Fibroblast of mammary gland (primary cell): ENCODE measurements around the gene CT45A10.
"Not testable (repeated sequence)": the region's sequence is repeated elsewhere in the genome, so short reads cannot be mapped to it uniquely, and the experiment has no call there.

Source experiments
- DNase-seq: peaks from one replicate; pipeline ENCODE4 v3.0.0-alpha.2; 2010; ENCODE audit warnings: low read depth
- H3K4me3 ChIP-seq: 2 replicates; pipeline ENCODE4 v1.5.1; 2011; ENCODE audit warnings: low read depth, mild to moderate bottlenecking, low read length, moderate library complexity; ENCODE audit not compliant: control insufficient read depth
- TF ChIP-seq, protein P1 (sequence below): conservative IDR thresholded peaks from 2 replicates; pipeline ENCODE4 v1.5.1; 2011; ENCODE audit warnings: low read depth, low read length, inconsistent platforms; ENCODE audit not compliant: control insufficient read depth, insufficient read depth

The CT45A10 gene

GRCh38 chrX:135893294-135893817, at the start of gene CT45A10, which contains the start of gene SAGE1:
CT45A10 (minus strand) TSS chrX:135893444; CDS start chrX:135885344, 8,100 bp downstream.
SAGE1 (plus strand) TSS chrX:135893716; CDS start chrX:135896243, 2,527 bp downstream.
- H3K4me3 ChIP-seq: no peak within 1 kb of the TSS
- DNase-seq: no peak
- TF ChIP-seq, protein P1, sequence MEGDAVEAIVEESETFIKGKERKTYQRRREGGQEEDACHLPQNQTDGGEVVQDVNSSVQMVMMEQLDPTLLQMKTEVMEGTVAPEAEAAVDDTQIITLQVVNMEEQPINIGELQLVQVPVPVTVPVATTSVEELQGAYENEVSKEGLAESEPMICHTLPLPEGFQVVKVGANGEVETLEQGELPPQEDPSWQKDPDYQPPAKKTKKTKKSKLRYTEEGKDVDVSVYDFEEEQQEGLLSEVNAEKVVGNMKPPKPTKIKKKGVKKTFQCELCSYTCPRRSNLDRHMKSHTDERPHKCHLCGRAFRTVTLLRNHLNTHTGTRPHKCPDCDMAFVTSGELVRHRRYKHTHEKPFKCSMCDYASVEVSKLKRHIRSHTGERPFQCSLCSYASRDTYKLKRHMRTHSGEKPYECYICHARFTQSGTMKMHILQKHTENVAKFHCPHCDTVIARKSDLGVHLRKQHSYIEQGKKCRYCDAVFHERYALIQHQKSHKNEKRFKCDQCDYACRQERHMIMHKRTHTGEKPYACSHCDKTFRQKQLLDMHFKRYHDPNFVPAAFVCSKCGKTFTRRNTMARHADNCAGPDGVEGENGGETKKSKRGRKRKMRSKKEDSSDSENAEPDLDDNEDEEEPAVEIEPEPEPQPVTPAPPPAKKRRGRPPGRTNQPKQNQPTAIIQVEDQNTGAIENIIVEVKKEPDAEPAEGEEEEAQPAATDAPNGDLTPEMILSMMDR: no peak

- peak; percentile 45 for DNase-seq
- TF ChIP-seq, protein P1: peak; percentile 74
- no peak overlapping the region for H3K4me3 ChIP-seq
Measured at GRCh38 chrX:135931644-135932487, 38.6 kb upstream of the CT45A10 start.

GRCh38 chrX:135927897-135928296, 34.7 kb upstream of the CT45A10 start:
- TF ChIP-seq, protein P1: no peak
- DNase-seq: no peak
- no peak overlapping the region for H3K4me3 ChIP-seq

- TF ChIP-seq, protein P1: peak; percentile 14
- DNase-seq: no peak
- H3K4me3 ChIP-seq: no peak overlapping the region
Measured at GRCh38 chrX:135923353-135923752, 30.1 kb upstream of the CT45A10 start.

DNA sequence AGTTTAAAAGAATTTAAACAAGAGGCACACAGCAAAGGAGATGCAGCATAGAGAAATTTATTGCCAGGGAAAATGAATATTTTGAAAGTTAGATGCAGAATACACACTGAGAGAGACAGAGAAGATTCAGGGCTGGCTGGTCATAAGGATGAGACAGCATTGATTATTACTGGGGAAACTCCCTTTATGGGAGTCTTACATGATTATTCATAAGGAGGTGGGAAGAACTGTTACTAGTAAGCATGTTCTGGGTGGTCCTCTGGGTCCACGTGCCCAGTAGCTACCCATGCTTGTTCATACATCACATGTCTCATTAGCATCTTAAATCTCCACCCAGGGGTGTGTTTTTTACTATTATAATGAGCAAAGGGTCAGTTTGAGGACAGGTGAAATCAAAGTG, 27.3 kb upstream of the CT45A10 start:
- DNase-seq: not testable (repeated sequence)

GRCh38 chrX:135914404-135914803, 21.2 kb upstream of the CT45A10 start:
- TF ChIP-seq, protein P1: no peak
- H3K4me3 ChIP-seq: no peak overlapping the region
- no peak for DNase-seq

More for the DNA sequence above, 27.3 kb upstream of the CT45A10 start:
- not testable (repeated sequence) for H3K4me3 ChIP-seq

GRCh38 chrX:135910251-135910650, 17.0 kb upstream of the CT45A10 start:
- TF ChIP-seq, protein P1: no peak
- H3K4me3 ChIP-seq: no peak overlapping the region
- DNase-seq: no peak
